Measurements from ENCODE around the gene SELENOV.

The SELENOV gene

GRCh38 chr19:39497701-39497995 lies 17.3 kb upstream of the SELENOV start:
- Histone ChIP-seq H3K27ac (ENCODE audit: low read length) (no peak overlapping the region), H3K27me3 (ENCODE audit: insufficient read depth, low read length) (peaks cover 59% of the 10 kb centered on the region), H3K9ac (ENCODE audit: low read depth, low read length) (peak overlapping the region; percentile 33; the same call in 1 of the 2 replicates), H3K4me1 (ENCODE audit: insufficient read depth, low read length) (peaks cover 6% of the 10 kb centered on the region; the same call in 1 of the 2 replicates), H3K36me3 (ENCODE audit: insufficient read depth, low read depth, low read length) (no peaks in the 10 kb centered on the region), H3K9me3 (ENCODE audit: insufficient read depth, low read depth, low read length) (no peaks in the 10 kb centered on the region), H3K4me3 (ENCODE audit: low read length) (peak overlapping the region; percentile 77; the same call in 1 of the 2 replicates)

GRCh38 chr19:39497996-39498797 lies 16.7 kb upstream of the SELENOV start:
- H3K27ac ChIP-seq (ENCODE audit: low read length) = no peak overlapping the region
- peaks cover 6% of the 10 kb centered on the region; the same call in 1 of the 2 replicates for H3K4me1 ChIP-seq (ENCODE audit: insufficient read depth, low read length)
- no peaks in the 10 kb centered on the region for H3K36me3 ChIP-seq (ENCODE audit: insufficient read depth, low read depth, low read length)
- H3K4me3 ChIP-seq (ENCODE audit: low read length) = peak overlapping the region; percentile 77
- H3K9me3 ChIP-seq (ENCODE audit: insufficient read depth, low read depth, low read length) = no peaks in the 10 kb centered on the region
- H3K9ac ChIP-seq (ENCODE audit: low read depth, low read length) = peak overlapping the region; percentile 60; the same call in 1 of the 2 replicates
- H3K27me3 ChIP-seq (ENCODE audit: insufficient read depth, low read length) = peaks cover 63% of the 10 kb centered on the region

GRCh38 chr19:39498798-39499642 lies 15.9 kb upstream of the SELENOV start, which contains the start of gene DLL3:
Gene DLL3 (plus strand): TSS chr19:39498947. CDS start chr19:39498975, 28 bp downstream.
- peak within 1 kb of the TSS; percentile 77 for H3K4me3 ChIP-seq (ENCODE audit: low read length)
- H3K9ac ChIP-seq (ENCODE audit: low read depth, low read length) = peak within 1 kb of the TSS; percentile 60; the same call in 1 of the 2 replicates
- H3K27me3 ChIP-seq (ENCODE audit: insufficient read depth, low read length) = peaks cover 71% of the 10 kb centered on the region
- no peaks in the 10 kb centered on the region for H3K9me3 ChIP-seq (ENCODE audit: insufficient read depth, low read depth, low read length)
- H3K36me3 ChIP-seq (ENCODE audit: insufficient read depth, low read depth, low read length) = no peaks in the 10 kb centered on the region
- no peak within 1 kb of the TSS for H3K27ac ChIP-seq (ENCODE audit: low read length)
- H3K4me1 ChIP-seq (ENCODE audit: insufficient read depth, low read length) = peaks cover 6% of the 10 kb centered on the region; the same call in 1 of the 2 replicates

- H3K4me3 ChIP-seq (ENCODE audit: low read length) = no peak overlapping the region
- no peak overlapping the region for H3K9ac ChIP-seq (ENCODE audit: low read depth, low read length)
- H3K4me1 ChIP-seq (ENCODE audit: insufficient read depth, low read length) = peaks cover 6% of the 10 kb centered on the region; the same call in 1 of the 2 replicates
- no peaks in the 10 kb centered on the region for H3K9me3 ChIP-seq (ENCODE audit: insufficient read depth, low read depth, low read length)
- H3K27me3 ChIP-seq (ENCODE audit: insufficient read depth, low read length) = peaks cover 81% of the 10 kb centered on the region
- H3K27ac ChIP-seq (ENCODE audit: low read length) = no peak overlapping the region
- H3K36me3 ChIP-seq (ENCODE audit: insufficient read depth, low read depth, low read length) = no peaks in the 10 kb centered on the region
These were observed 15.0 kb upstream of the SELENOV start for GRCh38 chr19:39499932-39500331.

- no peaks in the 10 kb centered on the region for H3K36me3 ChIP-seq (ENCODE audit: insufficient read depth, low read depth, low read length)
- H3K4me1 ChIP-seq (ENCODE audit: insufficient read depth, low read length) = peaks cover 6% of the 10 kb centered on the region; the same call in 1 of the 2 replicates
- H3K9me3 ChIP-seq (ENCODE audit: insufficient read depth, low read depth, low read length) = no peaks in the 10 kb centered on the region
- peaks cover 87% of the 10 kb centered on the region for H3K27me3 ChIP-seq (ENCODE audit: insufficient read depth, low read length)
- H3K9ac ChIP-seq (ENCODE audit: low read depth, low read length) = no peak overlapping the region
- H3K27ac ChIP-seq (ENCODE audit: low read length) = no peak overlapping the region
- H3K4me3 ChIP-seq (ENCODE audit: low read length) = no peak overlapping the region
These were observed 14.4 kb upstream of the SELENOV start for GRCh38 chr19:39500543-39500942.

- H3K9me3 ChIP-seq (ENCODE audit: insufficient read depth, low read depth, low read length) = peaks cover under 1% of the 10 kb centered on the region; the same call in 1 of the 2 replicates
- H3K36me3 ChIP-seq (ENCODE audit: insufficient read depth, low read depth, low read length) = no peaks in the 10 kb centered on the region
- no peak overlapping the region for H3K4me3 ChIP-seq (ENCODE audit: low read length)
- H3K9ac ChIP-seq (ENCODE audit: low read depth, low read length) = no peak overlapping the region
- peaks cover 95% of the 10 kb centered on the region for H3K27me3 ChIP-seq (ENCODE audit: insufficient read depth, low read length)
- peaks cover 6% of the 10 kb centered on the region; the same call in 1 of the 2 replicates for H3K4me1 ChIP-seq (ENCODE audit: insufficient read depth, low read length)
- H3K27ac ChIP-seq (ENCODE audit: low read length) = no peak overlapping the region
These were observed 13.6 kb upstream of the SELENOV start for GRCh38 chr19:39501340-39501739.

GRCh38 chr19:39502640-39503417 lies 12.1 kb upstream of the SELENOV start:
- Histone ChIP-seq H3K36me3 (ENCODE audit: insufficient read depth, low read depth, low read length) (no peaks in the 10 kb centered on the region), H3K27me3 (ENCODE audit: insufficient read depth, low read length) (peaks cover 99% of the 10 kb centered on the region), H3K4me1 (ENCODE audit: insufficient read depth, low read length) (peaks cover 6% of the 10 kb centered on the region; the same call in 1 of the 2 replicates), H3K9me3 (ENCODE audit: insufficient read depth, low read depth, low read length) (peaks cover 3% of the 10 kb centered on the region; the same call in 1 of the 2 replicates), H3K27ac (ENCODE audit: low read length) (no peak overlapping the region), H3K4me3 (ENCODE audit: low read length) (no peak overlapping the region), H3K9ac (ENCODE audit: low read depth, low read length) (no peak overlapping the region)

- H3K4me3 ChIP-seq (ENCODE audit: low read length) = no peak overlapping the region
- no peak overlapping the region for H3K27ac ChIP-seq (ENCODE audit: low read length)
- H3K9me3 ChIP-seq (ENCODE audit: insufficient read depth, low read depth, low read length) = peaks cover 3% of the 10 kb centered on the region; the same call in 1 of the 2 replicates
- H3K36me3 ChIP-seq (ENCODE audit: insufficient read depth, low read depth, low read length) = no peaks in the 10 kb centered on the region
- peaks cover 82% of the 10 kb centered on the region for H3K27me3 ChIP-seq (ENCODE audit: insufficient read depth, low read length)
- no peak overlapping the region for H3K9ac ChIP-seq (ENCODE audit: low read depth, low read length)
- H3K4me1 ChIP-seq (ENCODE audit: insufficient read depth, low read length) = no peaks in the 10 kb centered on the region; the same call in 1 of the 2 replicates
These were observed 8.4 kb upstream of the SELENOV start for GRCh38 chr19:39506598-39506943.

- Histone ChIP-seq H3K9ac (ENCODE audit: low read depth, low read length) (peak overlapping the region; percentile 65; the same call in 1 of the 2 replicates), H3K9me3 (ENCODE audit: insufficient read depth, low read depth, low read length) (peaks cover 3% of the 10 kb centered on the region; the same call in 1 of the 2 replicates), H3K36me3 (ENCODE audit: insufficient read depth, low read depth, low read length) (no peaks in the 10 kb centered on the region), H3K4me3 (ENCODE audit: low read length) (peak overlapping the region; percentile 74), H3K4me1 (ENCODE audit: insufficient read depth, low read length) (no peaks in the 10 kb centered on the region; the same call in 1 of the 2 replicates), H3K27ac (ENCODE audit: low read length) (no peak overlapping the region), H3K27me3 (ENCODE audit: insufficient read depth, low read length) (peaks cover 77% of the 10 kb centered on the region)
These were observed 7.8 kb upstream of the SELENOV start for GRCh38 chr19:39506944-39507714.

GRCh38 chr19:39507715-39508364 lies 7.1 kb upstream of the SELENOV start:
- Histone ChIP-seq H3K4me3 (ENCODE audit: low read length) (peak overlapping the region; percentile 74), H3K36me3 (ENCODE audit: insufficient read depth, low read depth, low read length) (no peaks in the 10 kb centered on the region), H3K9me3 (ENCODE audit: insufficient read depth, low read depth, low read length) (peaks cover 3% of the 10 kb centered on the region; the same call in 1 of the 2 replicates), H3K27me3 (ENCODE audit: insufficient read depth, low read length) (peaks cover 77% of the 10 kb centered on the region), H3K4me1 (ENCODE audit: insufficient read depth, low read length) (no peaks in the 10 kb centered on the region; the same call in 1 of the 2 replicates), H3K27ac (ENCODE audit: low read length) (no peak overlapping the region), H3K9ac (ENCODE audit: low read depth, low read length) (peak overlapping the region; percentile 65; the same call in 1 of the 2 replicates)
